GM12865 (cell line): ENCODE measurements around the gene ZNF280B.
"Not testable (repeated sequence)": the region's sequence is repeated elsewhere in the genome, so short reads cannot be mapped to it uniquely, and the experiment has no call there.

Source experiments
- DNase-seq: peaks from one replicate; pipeline ENCODE4 v3.0.0; 2010; ENCODE audit warnings: low read depth
- H3K4me3 ChIP-seq: 2 replicates; pipeline ENCODE4 v1.5.1; 2011; ENCODE audit warnings: mild to moderate bottlenecking, low read depth, low read length, control low read depth
- CTCF ChIP-seq: IDR thresholded peaks from 2 replicates; pipeline ENCODE4 v1.5.1; 2011; ENCODE audit warnings: low read length, control low read depth, low read depth, inconsistent platforms; ENCODE audit not compliant: insufficient read depth; ENCODE audit errors: missing control alignments

The ZNF280B gene

GRCh38 chr22:22536515-22536914, 28.0 kb upstream of the ZNF280B start:
- no peak for DNase-seq
- H3K4me3 ChIP-seq = no peak overlapping the region
- TF ChIP-seq CTCF = no peak

GRCh38 chr22:22535662-22536061, 27.1 kb upstream of the ZNF280B start:
- no peak overlapping the region for H3K4me3 ChIP-seq
- no peak for DNase-seq
- no peak for TF ChIP-seq CTCF

- TF ChIP-seq CTCF = no peak
These were observed 26.3 kb upstream of the ZNF280B start for GRCh38 chr22:22534604-22535415.

GRCh38 chr22:22533863-22534262, 25.3 kb upstream of the ZNF280B start:
- TF ChIP-seq CTCF = no peak
- no peak for DNase-seq
- no peak overlapping the region for H3K4me3 ChIP-seq

More at GRCh38 chr22:22534604-22535415, 26.3 kb upstream of the ZNF280B start:
- no peak for DNase-seq
- H3K4me3 ChIP-seq = no peak overlapping the region

- no peak for DNase-seq
- no peak overlapping the region for H3K4me3 ChIP-seq
- no peak for TF ChIP-seq CTCF
These were observed 24.9 kb upstream of the ZNF280B start for GRCh38 chr22:22533417-22533816.

- DNase-seq, H3K4me3 ChIP-seq: not testable (repeated sequence)
These were observed 24.1 kb upstream of the ZNF280B start for GRCh38 chr22:22532547-22533071.

GRCh38 chr22:22531770-22532546, 23.4 kb upstream of the ZNF280B start:
- H3K4me3 ChIP-seq = no peak overlapping the region
- no peak for DNase-seq
- TF ChIP-seq CTCF = no peak
